SK-N-SH treated with all-trans-retinoic acid at 6 μM for 48 hours (cell line): ENCODE results near the gene C1orf56.

Experiments used
- ATAC-seq: fragments of 200-7000 bp; cut with Tn5 transposase; 3 replicates; pipeline ENCODE4 v1.9.1; 2020; ENCODE audit warnings: mild to moderate bottlenecking, moderate library complexity
- ARNTL ChIP-seq: fragments of 450-650 bp; formaldehyde crosslinking; IDR thresholded peaks from 2 replicates; pipeline ENCODE4 v1.5.0; 2020; ENCODE audit warnings: low read depth, mild to moderate bottlenecking, moderate library complexity, borderline replicate concordance
- ESRRG ChIP-seq: fragments of 250-450 bp; sonication (Bioruptor Pico); IDR thresholded peaks from 2 replicates; pipeline ENCODE4 v1.6.1; 2021; ENCODE audit warnings: mild to moderate bottlenecking
- GLIS3 ChIP-seq: fragments of 250-450 bp; sonication (Bioruptor Pico); IDR thresholded peaks from 2 replicates; pipeline ENCODE4 v1.5.0; 2020; ENCODE audit warnings: mild to moderate bottlenecking, moderate library complexity
- ISL1 ChIP-seq: fragments of 250-450 bp; sonication (Bioruptor Pico); IDR thresholded peaks from 2 replicates; pipeline ENCODE4 v2.1.2; 2022; ENCODE audit warnings: mild to moderate bottlenecking, moderate library complexity
- OSR1 ChIP-seq: fragments of 250-450 bp; sonication (Bioruptor Pico); IDR thresholded peaks from 2 replicates; pipeline ENCODE4 v1.8.0; 2022; ENCODE audit warnings: moderate library complexity, mild to moderate bottlenecking, inconsistent platforms
- PPARA ChIP-seq: fragments of 250-450 bp; sonication (Bioruptor Pico); IDR thresholded peaks from 2 replicates; pipeline ENCODE4 v1.5.0; 2020; ENCODE audit warnings: mild to moderate bottlenecking, borderline replicate concordance
- RARB ChIP-seq: fragments of 250-450 bp; sonication (Bioruptor Pico); IDR thresholded peaks from 2 replicates; pipeline ENCODE4 v1.8.0; 2021; ENCODE audit warnings: mild to moderate bottlenecking, moderate library complexity
- SNAI2 ChIP-seq: fragments of 250-450 bp; sonication (Bioruptor Pico); IDR thresholded peaks from 2 replicates; pipeline ENCODE4 v1.5.0; 2020; ENCODE audit warnings: mild to moderate bottlenecking, moderate library complexity
- TCF4 ChIP-seq: fragments of 250-450 bp; sonication (Bioruptor Pico); IDR thresholded peaks from 2 replicates; pipeline ENCODE4 v1.8.0; 2021; ENCODE audit warnings: mild to moderate bottlenecking, moderate library complexity, borderline replicate concordance
- TOX ChIP-seq: fragments of 250-450 bp; sonication (Bioruptor Pico); IDR thresholded peaks from 2 replicates; pipeline ENCODE4 v1.8.0; 2021; ENCODE audit warnings: mild to moderate bottlenecking, moderate library complexity, borderline replicate concordance
- ZC3H10 ChIP-seq: fragments of 250-450 bp; sonication (Bioruptor Pico); IDR thresholded peaks from 2 replicates; pipeline ENCODE4 v1.5.1; 2021; ENCODE audit warnings: mild to moderate bottlenecking, moderate library complexity
- ZFP30 ChIP-seq: fragments of 450-650 bp; formaldehyde crosslinking; IDR thresholded peaks from 2 replicates; pipeline ENCODE4 v1.5.0; 2022; ENCODE audit warnings: mild to moderate bottlenecking, moderate library complexity
- ZNF565 ChIP-seq: fragments of 450-650 bp; formaldehyde crosslinking; conservative IDR thresholded peaks from 2 replicates; pipeline ENCODE4 v1.5.0; 2020; ENCODE audit warnings: low read depth, mild to moderate bottlenecking, moderate library complexity
- ZNF70 ChIP-seq: fragments of 450-650 bp; formaldehyde crosslinking; IDR thresholded peaks from 2 replicates; pipeline ENCODE4 v1.5.0; 2020; ENCODE audit warnings: mild to moderate bottlenecking, moderate library complexity
- ZNF8 ChIP-seq: fragments of 450-650 bp; formaldehyde crosslinking; IDR thresholded peaks from 2 replicates; pipeline ENCODE4 v1.5.0; 2020; ENCODE audit warnings: mild to moderate bottlenecking, moderate library complexity
- TF ChIP-seq, protein P1 (sequence below): fragments of 250-450 bp; sonication (Bioruptor Pico); IDR thresholded peaks from 2 replicates; pipeline ENCODE4 v1.8.0; 2021; ENCODE audit warnings: low read depth, mild to moderate bottlenecking, moderate library complexity, borderline replicate concordance
- TF ChIP-seq, protein P2 (sequence below): fragments of 250-450 bp; sonication (Bioruptor Pico); IDR thresholded peaks from 2 replicates; pipeline ENCODE4 v1.5.0; 2020; ENCODE audit warnings: mild to moderate bottlenecking, moderate library complexity
- TF ChIP-seq, protein P3 (sequence below): fragments of 250-450 bp; sonication (Bioruptor Pico); IDR thresholded peaks from 2 replicates; pipeline ENCODE4 v1.5.1; 2020; ENCODE audit warnings: low read depth, mild to moderate bottlenecking, moderate library complexity
- TF ChIP-seq, protein P4 (sequence below): fragments of 250-450 bp; sonication (Bioruptor Pico); IDR thresholded peaks from 2 replicates; pipeline ENCODE4 v1.8.0; 2020; ENCODE audit warnings: mild to moderate bottlenecking, moderate library complexity, borderline replicate concordance
- TF ChIP-seq, protein P5 (sequence below): fragments of 250-450 bp; sonication (Bioruptor Pico); IDR thresholded peaks from 2 replicates; pipeline ENCODE4 v1.5.1; 2021; ENCODE audit warnings: mild to moderate bottlenecking, moderate library complexity

C1orf56 gene

DNA sequence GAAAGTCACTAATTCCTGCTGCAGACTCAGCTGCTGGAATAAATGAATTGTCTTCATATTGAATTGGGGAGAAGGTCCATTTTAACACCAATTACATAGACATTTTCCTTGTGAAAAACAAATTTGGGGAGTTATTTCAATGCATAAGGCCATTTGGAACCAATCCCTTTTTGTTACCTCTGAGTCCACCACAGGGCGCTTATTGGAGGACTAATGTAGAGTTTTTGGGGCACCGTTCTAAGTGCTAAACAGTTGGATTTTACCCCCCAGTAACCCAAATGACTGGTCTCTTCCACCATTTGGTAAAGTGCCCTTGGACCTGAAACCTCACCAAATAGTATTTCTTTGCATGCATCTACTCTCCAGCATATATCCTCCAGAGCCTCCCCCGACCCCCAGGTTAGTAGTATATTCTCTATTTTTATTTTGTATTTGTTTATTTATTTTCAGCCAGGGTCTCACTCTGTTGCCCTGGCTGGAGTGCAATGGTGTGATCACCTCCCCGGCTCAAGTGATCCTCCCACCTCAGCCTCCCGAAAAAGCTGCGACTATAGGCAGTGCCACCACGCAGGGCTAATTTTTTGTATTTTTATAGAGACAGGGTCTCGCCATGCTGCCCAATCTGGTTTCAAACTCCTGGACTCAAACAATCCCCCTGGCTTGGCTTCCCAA is 37.7 kb upstream of the C1orf56 start:
- TF ChIP-seq ISL1 (CRISPR knock-in tag) (no peak), SNAI2 (CRISPR knock-in tag) (no peak), ZC3H10 (CRISPR knock-in tag) (no peak), ESRRG (CRISPR knock-in tag) (no peak), TOX (CRISPR knock-in tag) (no peak), GLIS3 (no peak), RARB (CRISPR knock-in tag) (no peak), OSR1 (CRISPR knock-in tag) (no peak), ZFP30 (CRISPR knock-in tag) (no peak), ZNF8 (CRISPR knock-in tag) (no peak), ZNF565 (CRISPR knock-in tag) (no peak), ZNF70 (no peak)
- TF ChIP-seq, protein P1, sequence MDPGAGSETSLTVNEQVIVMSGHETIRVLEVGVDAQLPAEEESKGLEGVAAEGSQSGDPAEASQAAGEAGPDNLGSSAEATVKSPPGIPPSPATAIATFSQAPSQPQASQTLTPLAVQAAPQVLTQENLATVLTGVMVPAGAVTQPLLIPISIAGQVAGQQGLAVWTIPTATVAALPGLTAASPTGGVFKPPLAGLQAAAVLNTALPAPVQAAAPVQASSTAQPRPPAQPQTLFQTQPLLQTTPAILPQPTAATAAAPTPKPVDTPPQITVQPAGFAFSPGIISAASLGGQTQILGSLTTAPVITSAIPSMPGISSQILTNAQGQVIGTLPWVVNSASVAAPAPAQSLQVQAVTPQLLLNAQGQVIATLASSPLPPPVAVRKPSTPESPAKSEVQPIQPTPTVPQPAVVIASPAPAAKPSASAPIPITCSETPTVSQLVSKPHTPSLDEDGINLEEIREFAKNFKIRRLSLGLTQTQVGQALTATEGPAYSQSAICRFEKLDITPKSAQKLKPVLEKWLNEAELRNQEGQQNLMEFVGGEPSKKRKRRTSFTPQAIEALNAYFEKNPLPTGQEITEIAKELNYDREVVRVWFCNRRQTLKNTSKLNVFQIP: no peak
- TF ChIP-seq, protein P2, sequence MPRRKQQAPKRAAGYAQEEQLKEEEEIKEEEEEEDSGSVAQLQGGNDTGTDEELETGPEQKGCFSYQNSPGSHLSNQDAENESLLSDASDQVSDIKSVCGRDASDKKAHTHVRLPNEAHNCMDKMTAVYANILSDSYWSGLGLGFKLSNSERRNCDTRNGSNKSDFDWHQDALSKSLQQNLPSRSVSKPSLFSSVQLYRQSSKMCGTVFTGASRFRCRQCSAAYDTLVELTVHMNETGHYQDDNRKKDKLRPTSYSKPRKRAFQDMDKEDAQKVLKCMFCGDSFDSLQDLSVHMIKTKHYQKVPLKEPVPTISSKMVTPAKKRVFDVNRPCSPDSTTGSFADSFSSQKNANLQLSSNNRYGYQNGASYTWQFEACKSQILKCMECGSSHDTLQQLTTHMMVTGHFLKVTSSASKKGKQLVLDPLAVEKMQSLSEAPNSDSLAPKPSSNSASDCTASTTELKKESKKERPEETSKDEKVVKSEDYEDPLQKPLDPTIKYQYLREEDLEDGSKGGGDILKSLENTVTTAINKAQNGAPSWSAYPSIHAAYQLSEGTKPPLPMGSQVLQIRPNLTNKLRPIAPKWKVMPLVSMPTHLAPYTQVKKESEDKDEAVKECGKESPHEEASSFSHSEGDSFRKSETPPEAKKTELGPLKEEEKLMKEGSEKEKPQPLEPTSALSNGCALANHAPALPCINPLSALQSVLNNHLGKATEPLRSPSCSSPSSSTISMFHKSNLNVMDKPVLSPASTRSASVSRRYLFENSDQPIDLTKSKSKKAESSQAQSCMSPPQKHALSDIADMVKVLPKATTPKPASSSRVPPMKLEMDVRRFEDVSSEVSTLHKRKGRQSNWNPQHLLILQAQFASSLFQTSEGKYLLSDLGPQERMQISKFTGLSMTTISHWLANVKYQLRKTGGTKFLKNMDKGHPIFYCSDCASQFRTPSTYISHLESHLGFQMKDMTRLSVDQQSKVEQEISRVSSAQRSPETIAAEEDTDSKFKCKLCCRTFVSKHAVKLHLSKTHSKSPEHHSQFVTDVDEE (CRISPR knock-in tag): no peak
- TF ChIP-seq, protein P3, sequence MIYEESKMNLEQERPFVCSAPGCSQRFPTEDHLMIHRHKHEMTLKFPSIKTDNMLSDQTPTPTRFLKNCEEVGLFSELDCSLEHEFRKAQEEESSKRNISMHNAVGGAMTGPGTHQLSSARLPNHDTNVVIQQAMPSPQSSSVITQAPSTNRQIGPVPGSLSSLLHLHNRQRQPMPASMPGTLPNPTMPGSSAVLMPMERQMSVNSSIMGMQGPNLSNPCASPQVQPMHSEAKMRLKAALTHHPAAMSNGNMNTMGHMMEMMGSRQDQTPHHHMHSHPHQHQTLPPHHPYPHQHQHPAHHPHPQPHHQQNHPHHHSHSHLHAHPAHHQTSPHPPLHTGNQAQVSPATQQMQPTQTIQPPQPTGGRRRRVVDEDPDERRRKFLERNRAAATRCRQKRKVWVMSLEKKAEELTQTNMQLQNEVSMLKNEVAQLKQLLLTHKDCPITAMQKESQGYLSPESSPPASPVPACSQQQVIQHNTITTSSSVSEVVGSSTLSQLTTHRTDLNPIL: no peak
- TF ChIP-seq, protein P4, sequence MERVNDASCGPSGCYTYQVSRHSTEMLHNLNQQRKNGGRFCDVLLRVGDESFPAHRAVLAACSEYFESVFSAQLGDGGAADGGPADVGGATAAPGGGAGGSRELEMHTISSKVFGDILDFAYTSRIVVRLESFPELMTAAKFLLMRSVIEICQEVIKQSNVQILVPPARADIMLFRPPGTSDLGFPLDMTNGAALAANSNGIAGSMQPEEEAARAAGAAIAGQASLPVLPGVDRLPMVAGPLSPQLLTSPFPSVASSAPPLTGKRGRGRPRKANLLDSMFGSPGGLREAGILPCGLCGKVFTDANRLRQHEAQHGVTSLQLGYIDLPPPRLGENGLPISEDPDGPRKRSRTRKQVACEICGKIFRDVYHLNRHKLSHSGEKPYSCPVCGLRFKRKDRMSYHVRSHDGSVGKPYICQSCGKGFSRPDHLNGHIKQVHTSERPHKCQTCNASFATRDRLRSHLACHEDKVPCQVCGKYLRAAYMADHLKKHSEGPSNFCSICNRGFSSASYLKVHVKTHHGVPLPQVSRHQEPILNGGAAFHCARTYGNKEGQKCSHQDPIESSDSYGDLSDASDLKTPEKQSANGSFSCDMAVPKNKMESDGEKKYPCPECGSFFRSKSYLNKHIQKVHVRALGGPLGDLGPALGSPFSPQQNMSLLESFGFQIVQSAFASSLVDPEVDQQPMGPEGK (CRISPR knock-in tag): no peak
- ATAC-seq: no peak

DNA sequence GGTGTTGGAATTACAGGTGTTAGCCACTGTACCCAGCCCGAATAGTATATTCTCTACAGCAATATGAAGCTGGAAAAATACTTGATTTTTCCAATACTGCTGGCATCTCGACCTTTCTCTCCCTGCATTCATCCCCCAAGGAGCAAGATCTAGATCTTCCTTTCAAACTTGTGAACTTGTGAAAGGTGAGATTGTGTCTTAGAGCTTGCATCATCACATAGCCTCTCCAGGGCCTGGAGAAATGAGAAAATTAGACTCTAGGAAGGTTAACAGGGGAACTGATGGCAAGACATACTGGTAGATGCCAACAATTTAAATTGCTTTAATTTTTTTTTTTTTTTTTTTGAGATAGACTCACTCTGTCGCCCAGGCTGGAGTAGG is 37.2 kb upstream of the C1orf56 start:
- no peak for ATAC-seq
- TF ChIP-seq, protein P3: no peak
- TF ChIP-seq TCF4 (CRISPR knock-in tag) (no peak), ISL1 (CRISPR knock-in tag) (no peak), ZNF8 (CRISPR knock-in tag) (no peak), PPARA (CRISPR knock-in tag) (no peak), SNAI2 (CRISPR knock-in tag) (no peak), ESRRG (CRISPR knock-in tag) (no peak), ARNTL (no peak)
- TF ChIP-seq, protein P1: no peak
- TF ChIP-seq, protein P4 (CRISPR knock-in tag): no peak
- TF ChIP-seq, protein P5, sequence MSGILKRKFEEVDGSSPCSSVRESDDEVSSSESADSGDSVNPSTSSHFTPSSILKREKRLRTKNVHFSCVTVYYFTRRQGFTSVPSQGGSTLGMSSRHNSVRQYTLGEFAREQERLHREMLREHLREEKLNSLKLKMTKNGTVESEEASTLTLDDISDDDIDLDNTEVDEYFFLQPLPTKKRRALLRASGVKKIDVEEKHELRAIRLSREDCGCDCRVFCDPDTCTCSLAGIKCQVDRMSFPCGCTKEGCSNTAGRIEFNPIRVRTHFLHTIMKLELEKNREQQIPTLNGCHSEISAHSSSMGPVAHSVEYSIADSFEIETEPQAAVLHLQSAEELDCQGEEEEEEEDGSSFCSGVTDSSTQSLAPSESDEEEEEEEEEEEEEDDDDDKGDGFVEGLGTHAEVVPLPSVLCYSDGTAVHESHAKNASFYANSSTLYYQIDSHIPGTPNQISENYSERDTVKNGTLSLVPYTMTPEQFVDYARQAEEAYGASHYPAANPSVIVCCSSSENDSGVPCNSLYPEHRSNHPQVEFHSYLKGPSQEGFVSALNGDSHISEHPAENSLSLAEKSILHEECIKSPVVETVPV (CRISPR knock-in tag): no peak
